ENCODE results near the gene MYO16.

MYO16 gene

DNA sequence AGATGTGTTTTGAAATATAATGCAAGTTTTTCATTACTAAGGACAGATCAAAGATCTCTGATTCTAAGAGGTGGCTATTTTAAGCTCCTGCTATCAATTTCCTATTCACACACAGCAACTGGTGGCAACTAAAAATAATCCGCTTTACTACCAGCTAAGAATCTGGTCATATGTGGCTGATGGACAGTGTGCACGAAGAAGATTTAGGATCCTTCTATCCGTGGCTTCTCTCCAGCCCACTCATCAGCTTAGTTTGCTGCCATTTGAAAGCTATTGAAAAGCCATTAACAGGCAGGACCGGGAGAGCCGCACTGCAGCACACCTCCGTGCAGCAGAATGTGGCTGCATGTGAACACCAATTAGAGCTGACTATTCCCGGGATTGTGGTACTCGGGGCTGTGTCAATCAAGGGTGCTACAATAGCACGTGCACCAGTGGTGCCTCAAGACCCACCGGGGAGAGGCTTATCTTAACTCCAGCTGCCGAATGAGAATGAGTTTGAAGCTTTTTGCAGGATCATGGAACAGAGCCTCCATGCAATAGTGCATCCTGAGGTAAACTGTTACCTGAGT is at the start of gene MYO16:
Gene MYO16, plus strand, starts transcription at position 431 of the 572 bp plus-strand sequence. CDS start 234 bp downstream, outside the sequence.
- no peak for DNase-seq

- DNase-seq = no peak
These were observed 42.6 kb upstream of the MYO16 start for GRCh38 chr13:108586826-108587225.

DNA sequence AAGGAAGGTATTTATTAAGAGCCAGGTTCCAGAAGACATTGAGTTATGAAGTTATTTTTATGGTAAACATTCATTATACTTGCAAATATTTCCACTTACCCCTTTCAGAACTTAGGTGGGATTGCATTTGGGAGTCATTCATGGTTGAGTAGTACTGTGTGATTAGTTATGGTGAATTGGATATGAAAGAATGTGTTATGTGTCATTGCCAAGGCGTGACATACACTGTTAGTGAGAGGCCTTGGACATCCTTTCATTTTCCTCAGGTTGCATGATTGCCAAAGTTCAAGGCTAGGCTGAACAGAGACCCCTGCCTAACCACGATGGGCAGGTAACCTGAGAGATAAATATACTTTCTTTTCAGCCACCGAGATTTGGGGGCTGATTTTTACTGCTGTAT is 40.9 kb upstream of the MYO16 start:
- no peak for DNase-seq

- DNase-seq = no peak
These were observed 35.3 kb upstream of the MYO16 start for GRCh38 chr13:108594153-108594552.

- DNase-seq = no peak
These were observed 33.8 kb upstream of the MYO16 start for GRCh38 chr13:108595436-108596274.

DNA sequence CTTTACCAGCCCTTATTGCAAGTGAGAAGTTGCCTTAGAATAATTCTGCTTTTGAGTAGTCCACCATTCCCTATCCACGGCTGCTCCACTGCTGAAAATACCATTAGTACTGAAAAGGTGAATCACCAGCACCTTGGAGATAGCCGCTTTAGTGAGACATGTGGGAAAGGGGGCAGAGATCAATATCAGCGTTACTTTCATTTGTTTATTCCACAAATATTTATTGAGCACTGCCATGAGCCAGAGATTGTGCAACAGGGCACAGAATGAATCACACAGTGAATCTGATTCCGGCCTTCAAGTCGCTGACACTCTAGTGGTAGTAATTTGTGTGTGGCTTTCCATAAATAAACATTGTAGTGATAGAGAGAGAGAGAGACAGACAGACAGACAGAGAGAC is 31.5 kb upstream of the MYO16 start:
- DNase-seq = no peak

- no peak for DNase-seq
These were observed 23.0 kb upstream of the MYO16 start for GRCh38 chr13:108606424-108606823.

- DNase-seq = no peak
These were observed 20.1 kb upstream of the MYO16 start for GRCh38 chr13:108609353-108609752.

DNA sequence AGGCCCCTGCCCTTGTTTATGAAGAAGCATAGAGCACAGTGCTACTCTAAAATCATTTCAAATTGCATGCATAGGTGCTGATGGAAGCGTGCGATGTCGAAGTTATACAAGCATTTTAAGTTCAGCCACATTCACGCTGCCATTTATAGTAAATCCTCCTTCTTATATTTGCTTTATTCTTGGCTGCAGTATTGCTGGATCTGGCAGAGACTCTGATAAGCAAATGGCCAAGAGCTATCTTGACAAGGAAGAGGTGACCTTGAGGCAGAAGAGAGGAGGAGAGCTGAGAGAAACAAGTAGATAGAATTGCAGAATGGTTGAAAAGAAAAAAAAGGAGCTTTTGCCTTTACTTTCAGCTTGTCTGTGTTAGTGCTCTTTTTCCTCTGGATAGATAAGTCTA is 18.9 kb upstream of the MYO16 start:
- DNase-seq = no peak

DNA sequence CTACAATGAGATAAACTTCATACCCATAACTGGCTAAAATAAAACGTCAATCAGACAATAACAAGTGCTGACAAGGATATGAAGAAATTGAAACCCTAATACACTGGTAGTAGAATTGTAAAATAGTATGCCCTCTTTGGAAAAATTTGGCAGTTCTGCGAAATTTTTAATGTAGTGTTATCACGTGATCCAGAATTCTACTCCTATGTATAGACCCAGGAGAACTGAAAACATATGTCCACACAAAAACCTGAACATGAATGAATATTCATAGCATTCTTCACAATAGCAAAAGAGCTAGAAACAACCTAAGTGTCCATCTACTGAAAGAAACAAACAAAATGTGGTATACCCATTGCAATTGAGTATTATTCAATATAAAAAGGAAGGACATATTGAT is 14.2 kb upstream of the MYO16 start:
- DNase-seq = no peak

DNA sequence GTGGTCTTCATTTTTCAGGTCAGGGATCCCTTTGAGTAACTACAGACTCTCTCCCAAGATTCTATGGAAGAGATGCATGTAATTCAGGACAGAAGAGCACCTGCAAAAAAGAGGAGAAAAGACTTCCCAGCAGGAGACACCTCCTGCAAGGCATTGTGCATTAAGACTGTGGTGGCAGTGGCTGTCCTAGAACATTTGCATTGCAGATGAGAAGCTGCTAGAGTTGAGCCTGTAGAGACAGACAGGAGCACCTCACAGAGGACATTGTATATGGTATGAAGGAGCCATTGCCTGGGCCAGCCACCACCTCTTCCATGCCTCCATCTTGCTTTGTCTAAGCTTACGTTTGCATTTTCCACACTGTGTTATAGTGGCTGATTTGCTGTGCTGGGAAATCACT is 11.2 kb upstream of the MYO16 start:
- DNase-seq = no peak

GRCh38 chr13:108621462-108621861 is 7.9 kb upstream of the MYO16 start:
- no peak for DNase-seq

- no peak for DNase-seq
These were observed 5.3 kb upstream of the MYO16 start for GRCh38 chr13:108624108-108624507.

- no peak for DNase-seq
These were observed 4.4 kb upstream of the MYO16 start for GRCh38 chr13:108624979-108625378.

- no peak for DNase-seq
These were observed 577 bp downstream of the MYO16 start for GRCh38 chr13:108629988-108630387.

DNA sequence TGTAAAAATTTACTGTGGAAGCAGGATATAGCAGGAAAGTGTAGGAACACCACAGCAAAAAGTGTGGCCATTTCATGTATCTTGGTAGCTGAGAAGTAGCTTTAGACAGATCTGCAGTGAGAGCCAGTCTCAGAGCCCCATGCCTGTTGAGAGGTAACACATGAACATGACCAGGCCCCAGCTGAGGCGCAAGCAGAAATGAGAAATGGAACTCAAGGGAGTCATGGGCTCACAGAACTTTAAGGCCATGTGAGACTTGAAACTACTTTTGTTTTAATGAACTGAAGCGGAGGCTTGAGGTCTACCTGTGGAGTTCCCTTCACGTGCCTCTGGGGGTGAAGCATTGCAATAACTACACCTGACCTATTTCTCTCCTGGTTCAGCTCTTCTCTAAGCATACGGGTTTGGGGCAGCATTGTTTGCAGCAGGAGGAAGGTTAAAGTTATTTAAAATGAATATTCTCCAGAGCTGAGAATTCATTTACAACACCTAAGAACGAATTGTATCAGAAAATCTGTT is 3.3 kb downstream of the MYO16 start:
- DNase-seq = no peak

- no peak for DNase-seq
These were observed 9.5 kb downstream of the MYO16 start for GRCh38 chr13:108638901-108639300.

GRCh38 chr13:108643646-108644353 is 14.4 kb downstream of the MYO16 start:
- no peak for DNase-seq

DNA sequence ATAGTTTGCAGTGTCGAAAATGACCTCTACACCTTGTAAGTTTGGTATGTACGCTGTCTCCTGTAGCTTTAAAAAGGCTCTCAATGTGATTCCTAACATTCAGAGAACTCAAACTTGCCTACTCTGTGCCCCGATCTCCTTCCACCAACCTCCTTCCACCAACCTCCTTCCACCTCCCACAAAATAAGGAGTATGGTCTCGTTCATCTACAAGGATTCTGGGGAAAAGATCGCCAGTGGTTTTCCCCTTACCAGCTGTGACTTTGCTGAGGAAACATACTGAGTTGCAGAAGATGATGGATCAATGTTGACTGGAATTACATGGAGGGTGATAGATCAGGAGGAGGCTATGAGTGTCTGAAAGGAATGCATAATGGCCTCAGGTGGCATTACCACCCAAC is 16.0 kb downstream of the MYO16 start:
- DNase-seq = no peak

GRCh38 chr13:108650271-108650670 is 20.9 kb downstream of the MYO16 start:
- DNase-seq = no peak

DNA sequence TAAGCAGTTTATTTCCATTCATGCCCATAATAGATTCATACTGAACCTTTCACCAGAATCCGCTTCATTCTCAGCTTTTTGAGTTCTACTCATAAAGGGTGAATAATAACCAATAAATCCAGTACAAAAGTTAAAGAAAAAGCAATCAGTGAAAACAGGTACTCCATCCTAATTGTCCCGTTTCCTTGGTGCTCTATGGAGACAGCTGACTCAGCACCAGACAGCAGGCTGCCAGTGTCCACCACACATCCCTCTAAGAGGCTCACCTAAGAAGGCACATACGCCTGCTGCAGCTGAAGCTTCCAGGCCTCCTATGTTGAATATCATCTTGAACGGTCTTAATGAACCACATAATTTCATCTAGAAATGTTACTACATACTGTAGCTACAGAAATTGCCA is 27.3 kb downstream of the MYO16 start:
- DNase-seq = no peak

GRCh38 chr13:108657519-108657918 is 28.1 kb downstream of the MYO16 start:
- DNase-seq = no peak

GRCh38 chr13:108662528-108662927 is 33.1 kb downstream of the MYO16 start:
- DNase-seq = no peak

DNA sequence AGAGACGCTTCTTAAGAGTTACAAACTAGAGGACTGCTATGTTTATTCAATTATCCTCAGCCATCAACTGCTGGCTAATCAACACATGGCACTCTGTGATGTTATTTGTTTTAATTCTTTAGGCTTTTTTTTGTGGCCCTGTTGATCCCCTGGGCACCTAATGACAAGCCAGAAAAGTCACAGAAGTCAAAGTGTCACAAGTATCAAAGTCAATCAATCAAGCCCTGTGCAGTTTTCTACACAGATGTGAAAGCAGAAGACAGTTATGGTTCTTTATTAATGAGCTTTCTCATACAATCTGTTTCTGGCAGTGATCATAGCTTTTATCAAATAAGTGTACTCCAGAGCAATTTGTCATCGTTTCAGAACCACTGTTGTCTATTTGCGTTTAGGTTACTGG is 34.3 kb downstream of the MYO16 start:
- no peak for DNase-seq
